GM19043 (cell line): ENCODE measurements around the gene OTX1.

Source experiments
- ATAC-seq: cut with Tn5 transposase; IDR thresholded peaks from one replicate; pipeline ENCODE4 v1.9.1; 2021; ENCODE audit warnings: low read depth; ENCODE audit not compliant: unreplicated experiment

OTX1 gene

GRCh38 chr2:63046552-63046951 is 4.1 kb upstream of the OTX1 start:
- no peak for ATAC-seq

- ATAC-seq = no peak
Observed at GRCh38 chr2:63046961-63047320, 3.7 kb upstream of the OTX1 start.

GRCh38 chr2:63047321-63048279 is 3.0 kb upstream of the OTX1 start:
- no peak for ATAC-seq

- ATAC-seq = no peak
Observed at GRCh38 chr2:63048367-63049171, 2.1 kb upstream of the OTX1 start.

- no peak for ATAC-seq
Observed at GRCh38 chr2:63049211-63049969, 1.2 kb upstream of the OTX1 start.

- ATAC-seq = peak; percentile 14
Observed at GRCh38 chr2:63049970-63050333, 678 bp upstream of the OTX1 start.

GRCh38 chr2:63051042-63051794 is 588 bp downstream of the OTX1 start:
- no peak for ATAC-seq

- no peak for ATAC-seq
Observed at GRCh38 chr2:63051795-63052333, 1.2 kb downstream of the OTX1 start.

GRCh38 chr2:63052411-63053080 is 1.9 kb downstream of the OTX1 start:
- no peak for ATAC-seq

GRCh38 chr2:63053081-63053888 is 2.7 kb downstream of the OTX1 start:
- ATAC-seq = no peak

- ATAC-seq = no peak
Observed at GRCh38 chr2:63053889-63054602, 3.4 kb downstream of the OTX1 start.

- ATAC-seq = no peak
Observed at GRCh38 chr2:63054841-63055225, 4.2 kb downstream of the OTX1 start.

- ATAC-seq = no peak
Observed at GRCh38 chr2:63055226-63056106, 4.8 kb downstream of the OTX1 start.

GRCh38 chr2:63056107-63057050 is 5.7 kb downstream of the OTX1 start:
- no peak for ATAC-seq

- no peak for ATAC-seq
Observed at GRCh38 chr2:63057249-63058143, 6.9 kb downstream of the OTX1 start.
